ENCODE measurements around the gene ECHDC1. TPM values are rescaled to one million over a fixed set of nuclear protein-coding genes. Genes with fewer than 3 reads are reported as not detected.
"Not testable (repeated sequence)": the region's sequence is repeated elsewhere in the genome, so short reads cannot be mapped to it uniquely, and the experiment has no call there.

Gene ECHDC1
- total RNA-seq, 3 donors from 2014 or later = 78.1 to 104 (median 102) TPM

- peak in 1 of 3 donors; percentile 16 for DNase-seq
- peaks cover 31% of the 10 kb centered on the region for H3K4me1 ChIP-seq (ENCODE audit: low read depth)
- ATAC-seq = no peak
These were observed 1.8 kb downstream of the ECHDC1 start for GRCh38 chr6:127341471-127342202.

GRCh38 chr6:127340171-127340570 is 3.2 kb downstream of the ECHDC1 start:
- Histone ChIP-seq H3K36me3 (ENCODE audit: low read depth) (no peaks in the 10 kb centered on the region), H3K9me3 (no peaks in the 10 kb centered on the region), H3K4me1 (ENCODE audit: low read depth) (peaks cover 31% of the 10 kb centered on the region), H3K4me3 (no peak overlapping the region)
- intact Hi-C loops (cut with DNase I, micrococcal nuclease) = no loop called here
- TF ChIP-seq, protein P1, sequence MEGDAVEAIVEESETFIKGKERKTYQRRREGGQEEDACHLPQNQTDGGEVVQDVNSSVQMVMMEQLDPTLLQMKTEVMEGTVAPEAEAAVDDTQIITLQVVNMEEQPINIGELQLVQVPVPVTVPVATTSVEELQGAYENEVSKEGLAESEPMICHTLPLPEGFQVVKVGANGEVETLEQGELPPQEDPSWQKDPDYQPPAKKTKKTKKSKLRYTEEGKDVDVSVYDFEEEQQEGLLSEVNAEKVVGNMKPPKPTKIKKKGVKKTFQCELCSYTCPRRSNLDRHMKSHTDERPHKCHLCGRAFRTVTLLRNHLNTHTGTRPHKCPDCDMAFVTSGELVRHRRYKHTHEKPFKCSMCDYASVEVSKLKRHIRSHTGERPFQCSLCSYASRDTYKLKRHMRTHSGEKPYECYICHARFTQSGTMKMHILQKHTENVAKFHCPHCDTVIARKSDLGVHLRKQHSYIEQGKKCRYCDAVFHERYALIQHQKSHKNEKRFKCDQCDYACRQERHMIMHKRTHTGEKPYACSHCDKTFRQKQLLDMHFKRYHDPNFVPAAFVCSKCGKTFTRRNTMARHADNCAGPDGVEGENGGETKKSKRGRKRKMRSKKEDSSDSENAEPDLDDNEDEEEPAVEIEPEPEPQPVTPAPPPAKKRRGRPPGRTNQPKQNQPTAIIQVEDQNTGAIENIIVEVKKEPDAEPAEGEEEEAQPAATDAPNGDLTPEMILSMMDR (IDR thresholded peaks at IDR 0.05) = no peak
- ATAC-seq (no peak), DNase-seq (no peak)

More at GRCh38 chr6:127341471-127342202, 1.8 kb downstream of the ECHDC1 start:
- Histone ChIP-seq H3K36me3 (ENCODE audit: low read depth) (no peaks in the 10 kb centered on the region), H3K4me3 (no peak overlapping the region), H3K9me3 (no peaks in the 10 kb centered on the region)
- intact Hi-C loops (cut with DNase I, micrococcal nuclease) = no loop called here
- TF ChIP-seq, protein P1 (IDR thresholded peaks at IDR 0.05) = no peak

DNA sequence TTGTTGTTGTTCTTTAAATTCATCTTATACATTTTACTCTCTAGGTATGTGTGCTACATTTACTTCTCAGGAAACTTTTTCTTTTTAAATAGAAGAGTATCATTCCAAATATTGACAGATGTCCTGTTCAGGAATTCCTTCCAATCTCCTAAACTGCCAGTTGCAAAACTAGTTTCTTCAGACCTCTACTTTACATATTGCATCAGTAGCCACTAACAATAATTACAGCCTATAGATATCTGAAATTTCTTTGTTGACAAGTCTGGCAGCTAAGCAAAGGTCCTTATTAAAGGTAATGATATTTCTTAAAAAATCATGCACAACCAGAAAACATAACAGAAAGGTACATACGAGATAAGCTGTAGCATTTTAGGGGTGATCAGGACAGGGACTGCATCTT is 4.5 kb downstream of the ECHDC1 start:
- no peak for DNase-seq
- no peak overlapping the region for H3K4me3 ChIP-seq
- TF ChIP-seq, protein P1 (IDR thresholded peaks at IDR 0.05) = no peak
- ATAC-seq = no peak
- peaks cover 27% of the 10 kb centered on the region for H3K4me1 ChIP-seq (ENCODE audit: low read depth)
- H3K9me3 ChIP-seq = no peaks in the 10 kb centered on the region
- intact Hi-C loops (cut with DNase I, micrococcal nuclease) = no loop called here
- H3K36me3 ChIP-seq (ENCODE audit: low read depth) = no peaks in the 10 kb centered on the region

DNA sequence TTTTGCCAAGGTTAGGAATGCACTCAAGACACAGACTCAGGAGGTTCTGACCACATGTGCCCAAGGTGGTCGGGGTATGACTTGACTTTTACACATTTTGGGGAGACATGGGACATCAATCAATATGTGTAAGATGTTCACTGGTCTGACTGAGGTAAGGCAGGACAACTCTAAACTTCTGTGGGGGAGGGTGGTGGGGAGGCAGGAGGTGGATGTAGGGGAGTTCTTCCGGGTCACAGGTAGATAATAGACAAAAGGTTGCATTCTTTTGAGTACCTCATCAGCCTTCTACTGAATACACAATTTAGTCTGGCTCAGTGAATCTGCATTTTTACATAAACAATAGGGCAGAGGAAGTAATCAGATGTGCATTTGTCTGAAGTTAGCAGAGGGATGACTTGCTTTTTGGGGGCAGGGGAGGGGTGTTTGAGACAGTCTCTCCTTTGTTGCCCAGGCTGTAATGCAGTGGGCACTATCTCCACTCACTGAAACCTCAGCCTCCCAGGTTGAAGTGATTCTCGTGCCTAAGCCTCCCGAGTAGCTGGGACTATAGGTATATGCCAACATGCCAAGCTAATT is 10.9 kb downstream of the ECHDC1 start:
- DNase-seq (no peak), ATAC-seq (no peak)
- TF ChIP-seq, protein P1 (IDR thresholded peaks at IDR 0.05) = no peak
- Histone ChIP-seq H3K4me3 (no peak overlapping the region), H3K4me1 (ENCODE audit: low read depth) (no peaks in the 10 kb centered on the region), H3K9me3 (no peaks in the 10 kb centered on the region), H3K36me3 (ENCODE audit: low read depth) (no peaks in the 10 kb centered on the region)
- intact Hi-C loops (cut with DNase I, micrococcal nuclease) = no loop called here

DNA sequence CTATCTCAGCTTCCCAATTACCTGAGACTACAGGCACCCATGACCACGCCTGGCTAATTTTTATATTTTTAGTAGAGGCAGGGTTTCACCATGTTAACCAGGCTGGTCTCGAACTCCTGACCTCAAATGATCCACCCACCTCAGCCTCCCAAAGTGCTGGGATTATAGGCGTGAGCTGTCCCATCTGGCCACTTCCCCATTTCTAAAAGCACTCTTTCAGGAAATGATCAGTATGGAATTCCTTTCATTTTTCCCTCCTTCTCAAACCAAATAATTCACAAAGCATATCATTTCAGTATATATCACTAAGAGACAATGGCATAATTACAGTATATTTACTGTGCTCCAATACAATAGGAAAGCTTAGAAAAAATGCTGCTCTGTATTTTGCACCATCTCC is 12.2 kb downstream of the ECHDC1 start:
- H3K4me1 ChIP-seq (ENCODE audit: low read depth); H3K9me3 ChIP-seq; intact Hi-C loops (cut with DNase I, micrococcal nuclease); H3K4me3 ChIP-seq; ATAC-seq; DNase-seq; H3K36me3 ChIP-seq (ENCODE audit: low read depth): not testable (repeated sequence)

DNA sequence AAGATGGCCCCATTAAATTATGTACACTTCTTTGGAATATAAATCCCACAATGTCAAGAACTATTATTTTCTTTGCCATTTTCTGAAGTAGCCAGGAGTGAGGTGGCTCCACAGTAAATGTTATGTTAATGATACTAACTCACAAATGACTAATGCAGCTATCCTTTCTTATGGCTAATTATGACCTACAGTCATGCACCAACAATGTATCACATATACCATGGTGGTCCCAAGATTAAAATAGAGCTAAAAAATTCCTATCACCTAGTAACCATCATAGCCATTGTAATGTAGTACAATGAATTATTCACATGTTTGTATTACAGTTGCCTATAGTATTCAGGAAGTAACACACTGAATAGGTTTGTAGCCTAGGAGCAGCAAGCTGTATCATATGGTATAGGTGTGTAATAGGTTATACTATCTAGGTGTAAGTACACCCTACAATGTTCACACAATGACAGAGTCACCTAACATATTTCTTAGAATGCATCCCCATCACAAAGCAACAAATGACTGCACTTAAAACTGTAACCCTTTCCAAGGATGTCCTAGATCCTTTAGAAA is 15.3 kb downstream of the ECHDC1 start:
- intact Hi-C loops (cut with DNase I, micrococcal nuclease) = no loop called here
- no peak for ATAC-seq
- TF ChIP-seq, protein P1 (IDR thresholded peaks at IDR 0.05) = no peak

More for the DNA sequence above, 15.3 kb downstream of the ECHDC1 start:
- no peak for DNase-seq
- H3K4me3 ChIP-seq = no peak overlapping the region
- H3K4me1 ChIP-seq (ENCODE audit: low read depth) = no peaks in the 10 kb centered on the region
- no peaks in the 10 kb centered on the region for H3K36me3 ChIP-seq (ENCODE audit: low read depth)
- H3K9me3 ChIP-seq = no peaks in the 10 kb centered on the region

All from mucosa of descending colon (tissue), 3 donors.